Naive thymus-derived CD4-positive, alpha-beta T cell (primary cell): ENCODE measurements around the gene PROSER2. TPM values are rescaled to one million over a fixed set of nuclear protein-coding genes. Genes with fewer than 3 reads are reported as not detected.

Source experiments
- ATAC-seq: fragments of 150-1000 bp; cut with Tn5 transposase; 2 replicates; pipeline ENCODE4 v1.10.0; 2021; ENCODE audit warnings: mild to moderate bottlenecking, moderate library complexity
- CTCF ChIA-PET: fragments of 350-600 bp; sonication (Branson Sonifier 250); formaldehyde crosslinking; loops from one replicate; lab custom pipeline; 2021; ENCODE audit warnings: antibody characterized with exemption; lab: Charles Lee
- POLR2A ChIA-PET: fragments of 350-600 bp; sonication (Branson Sonifier 250); formaldehyde crosslinking; loops from one replicate; lab custom pipeline; 2021; ENCODE audit warnings: antibody characterized with exemption, inconsistent platforms; lab: Charles Lee
- DNase-seq, 9 donors: peaks; one replicate each; pipeline versions ENCODE4 v3.0.0 to v3.0.0-alpha.2; 2020 to 2022; ENCODE audit warnings: mixed read lengths in 1 of 9
- H3K27ac ChIP-seq: one replicate; pipeline ENCODE4 v1.7.0; 2013; ENCODE audit warnings: mild to moderate bottlenecking, low read depth, low read length, moderate library complexity
- H3K27me3 ChIP-seq, 2 donors: one replicate each; pipeline ENCODE4 v1.7.0; 2013; ENCODE audit warnings: low read length in 2 of 2, mild to moderate bottlenecking in 2 of 2, moderate library complexity in 2 of 2; ENCODE audit not compliant: control insufficient read depth in 2 of 2, insufficient read depth in 2 of 2
- H3K36me3 ChIP-seq, 3 experiments: 1 replicate in 2 of 3; 2 replicates in 1 of 3; pipeline ENCODE4 v1.7.0; 2013; ENCODE audit warnings: low read length in 3 of 3, mild to moderate bottlenecking in 3 of 3, moderate library complexity in 1 of 3; ENCODE audit not compliant: insufficient read depth in 3 of 3, control insufficient read depth in 2 of 3
- H3K4me1 ChIP-seq, 2 donors: one replicate each; pipeline ENCODE4 v1.7.0; 2013; ENCODE audit warnings: low read length in 2 of 2, mild to moderate bottlenecking in 2 of 2, moderate library complexity in 1 of 2; ENCODE audit not compliant: control insufficient read depth in 2 of 2, insufficient read depth in 2 of 2
- H3K4me3 ChIP-seq: 2 replicates; pipeline ENCODE4 v1.7.0; 2013; ENCODE audit warnings: mild to moderate bottlenecking, low read length
- H3K9me3 ChIP-seq, 3 experiments: 1 replicate in 2 of 3; 2 replicates in 1 of 3; pipeline ENCODE4 v1.7.0; 2013; ENCODE audit warnings: low read length in 3 of 3; ENCODE audit not compliant: control insufficient read depth in 2 of 3
- H3K27ac Mint-ChIP-seq, 9 donors: one replicate each; pipeline ENCODE4 v1.8.0; 2020 to 2022; ENCODE audit warnings: mixed read lengths in 9 of 9, mild to moderate bottlenecking in 8 of 9, moderate library complexity in 5 of 9, inconsistent platforms in 2 of 9
- H3K27me3 Mint-ChIP-seq, 5 donors: one replicate each; pipeline ENCODE4 v1.8.0; 2021 to 2022; ENCODE audit warnings: mixed read lengths in 5 of 5, mild to moderate bottlenecking in 1 of 5
- H3K36me3 Mint-ChIP-seq, 5 donors: one replicate each; pipeline ENCODE4 v1.8.0; 2020 to 2022; ENCODE audit warnings: mixed read lengths in 5 of 5, mild to moderate bottlenecking in 3 of 5, inconsistent platforms in 1 of 5
- H3K4me1 Mint-ChIP-seq, 7 donors: one replicate each; pipeline ENCODE4 v1.8.0; 2020 to 2022; ENCODE audit warnings: mixed read lengths in 7 of 7, mild to moderate bottlenecking in 3 of 7, inconsistent platforms in 1 of 7
- H3K4me3 Mint-ChIP-seq, 10 donors: one replicate each; pipeline ENCODE4 v1.8.0; 2020 to 2022; ENCODE audit warnings: mild to moderate bottlenecking in 10 of 10, mixed read lengths in 10 of 10, moderate library complexity in 6 of 10, inconsistent platforms in 2 of 10
- H3K9me3 Mint-ChIP-seq, 11 donors: one replicate each; pipeline ENCODE4 v1.8.0; 2020 to 2022; ENCODE audit warnings: mixed read lengths in 11 of 11, mild to moderate bottlenecking in 4 of 11, inconsistent platforms in 1 of 11, moderate library complexity in 1 of 11
- intact Hi-C, 2 donors: fragments of 100-400 bp; cut with micrococcal nuclease; formaldehyde crosslinking; loops; one replicate each; pipeline ENCODE4 v1.15.1; 2023
- polyA plus RNA-seq, 2 donors: library from polyadenylated mRNA; unstranded; fragments of 300-500 nt; fragmentation: Illumina TruSeq; gene quantifications; one replicate each; pipeline ENCODE4 v1.2.3, GENCODE V29; 2021
- total RNA-seq, 6 experiments: library from RNA in 5 of 6; stranded (reverse) in 5 of 6; gene quantifications; 1 replicate in 5 of 6; 2 replicates in 1 of 6; pipeline ENCODE4 v1.2.3 and lab custom pipeline; 2021 to 2026

The PROSER2 gene
- total and polyA plus RNA-seq, 7 experiments from 2014 or later = 0.07 to 4.9 (median 2.2) TPM

DNA sequence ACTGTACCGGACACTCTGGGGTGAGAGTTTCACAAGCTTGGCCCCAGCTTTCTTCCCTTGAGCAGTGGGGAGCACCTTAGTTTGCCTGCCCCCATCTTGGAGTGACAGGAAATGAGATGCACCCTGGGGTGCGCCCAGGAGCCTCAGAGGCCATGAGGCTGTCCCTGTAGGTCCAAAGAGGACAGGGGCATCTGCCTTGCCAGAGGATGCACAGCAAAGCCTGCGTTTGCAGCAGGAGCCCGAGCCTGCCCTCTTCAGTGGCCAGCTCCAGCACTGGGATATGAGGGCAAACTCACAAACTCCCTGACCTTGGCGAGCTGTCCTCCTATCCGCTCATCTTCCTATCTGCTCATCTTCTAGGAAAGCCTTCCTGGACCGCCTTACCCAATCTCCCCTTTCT is 79.5 kb downstream of the PROSER2 start:
- DNase-seq = no peak
- H3K4me1 ChIP-seq = no peaks in the 10 kb centered on the region
- POLR2A ChIA-PET = no interaction called here
- intact Hi-C loops = no loop called here
- no peak overlapping the region for H3K27ac ChIP-seq
- no peak overlapping the region for H3K27ac Mint-ChIP-seq
- H3K4me1 Mint-ChIP-seq = peaks cover 0 to 3% (median 0%) of the 10 kb centered on the region in 7 donors
- no peak overlapping the region for H3K4me3 Mint-ChIP-seq
- no peaks in the 10 kb centered on the region for H3K36me3 ChIP-seq
- no peaks in the 10 kb centered on the region for H3K9me3 Mint-ChIP-seq
- H3K4me3 ChIP-seq = no peak overlapping the region
- CTCF ChIA-PET = no interaction called here
- no peak for ATAC-seq
- H3K36me3 Mint-ChIP-seq = no peaks in the 10 kb centered on the region
- H3K27me3 Mint-ChIP-seq = no peaks in the 10 kb centered on the region
- no peaks in the 10 kb centered on the region for H3K9me3 ChIP-seq
- no peaks in the 10 kb centered on the region for H3K27me3 ChIP-seq

- Mint-ChIP-seq H3K27ac (no peak overlapping the region), H3K4me1 (peaks cover 0 to 5% (median 2%) of the 10 kb centered on the region in 7 donors), H3K4me3 (no peak overlapping the region), H3K36me3 (no peaks in the 10 kb centered on the region), H3K27me3 (peaks cover 0 to 10% (median 0%) of the 10 kb centered on the region in 5 donors), H3K9me3 (no peaks in the 10 kb centered on the region)
- ChIA-PET CTCF (no interaction called here), POLR2A (no interaction called here)
- no peaks in the 10 kb centered on the region for H3K27me3 ChIP-seq
- no peak overlapping the region for H3K4me3 ChIP-seq
- DNase-seq (no peak), ATAC-seq (no peak)
- H3K9me3 ChIP-seq = no peaks in the 10 kb centered on the region
- intact Hi-C loops = no loop called here
- H3K36me3 ChIP-seq = no peaks in the 10 kb centered on the region
- no peaks in the 10 kb centered on the region for H3K4me1 ChIP-seq
- H3K27ac ChIP-seq = no peak overlapping the region
Observed at GRCh38 chr10:11906714-11907113, 83.6 kb downstream of the PROSER2 start.

DNA sequence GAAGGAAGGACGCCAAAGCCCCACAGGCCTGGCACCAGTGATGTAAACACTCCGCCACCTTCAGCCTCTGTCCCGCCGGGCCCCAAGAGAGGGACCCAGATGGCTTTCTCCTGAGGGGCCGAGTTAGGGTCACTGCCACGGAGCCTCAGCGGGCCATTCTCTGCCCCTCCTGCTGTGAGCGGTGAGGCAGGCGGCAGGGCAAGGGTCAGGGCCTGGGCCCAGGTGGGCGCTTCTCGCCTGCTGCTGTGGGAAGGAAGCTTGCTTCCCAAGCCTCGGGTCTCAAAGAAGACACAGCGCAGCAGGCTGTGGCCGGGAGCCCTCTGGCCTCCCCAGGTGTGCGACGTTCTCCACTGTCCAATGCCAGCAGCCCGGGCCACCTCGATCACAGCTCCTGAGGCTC is 84.8 kb downstream of the PROSER2 start:
- H3K27me3 ChIP-seq = no peaks in the 10 kb centered on the region
- no peaks in the 10 kb centered on the region for H3K36me3 ChIP-seq
- H3K27ac Mint-ChIP-seq = no peak overlapping the region
- H3K9me3 Mint-ChIP-seq = no peaks in the 10 kb centered on the region
- ChIA-PET POLR2A (no interaction called here), CTCF (no interaction called here)
- DNase-seq (no peak), ATAC-seq (no peak)
- no peak overlapping the region for H3K27ac ChIP-seq
- no peaks in the 10 kb centered on the region for H3K4me1 ChIP-seq
- no peak overlapping the region for H3K4me3 Mint-ChIP-seq
- H3K4me3 ChIP-seq = no peak overlapping the region
- H3K9me3 ChIP-seq = no peaks in the 10 kb centered on the region
- no peaks in the 10 kb centered on the region for H3K36me3 Mint-ChIP-seq
- intact Hi-C loops = no loop called here
- peaks cover 0 to 5% (median 0%) of the 10 kb centered on the region in 7 donors for H3K4me1 Mint-ChIP-seq
- H3K27me3 Mint-ChIP-seq = peaks cover 0 to 10% (median 0%) of the 10 kb centered on the region in 5 donors

- intact Hi-C loops = no loop called here
- Mint-ChIP-seq H3K4me1 (peaks cover 0 to 5% (median 0%) of the 10 kb centered on the region in 7 donors), H3K9me3 (no peaks in the 10 kb centered on the region), H3K36me3 (no peaks in the 10 kb centered on the region), H3K27ac (no peak overlapping the region), H3K27me3 (peaks cover 0 to 10% (median 0%) of the 10 kb centered on the region in 5 donors), H3K4me3 (no peak overlapping the region)
- DNase-seq = no peak
- POLR2A ChIA-PET = no interaction called here
- no peak overlapping the region for H3K27ac ChIP-seq
- ATAC-seq = no peak
- CTCF ChIA-PET = no interaction called here
- no peaks in the 10 kb centered on the region for H3K27me3 ChIP-seq
- no peak overlapping the region for H3K4me3 ChIP-seq
- H3K9me3 ChIP-seq = no peaks in the 10 kb centered on the region
- H3K4me1 ChIP-seq = no peaks in the 10 kb centered on the region
- H3K36me3 ChIP-seq = no peaks in the 10 kb centered on the region
Observed at GRCh38 chr10:11908536-11908935, 85.4 kb downstream of the PROSER2 start.

DNA sequence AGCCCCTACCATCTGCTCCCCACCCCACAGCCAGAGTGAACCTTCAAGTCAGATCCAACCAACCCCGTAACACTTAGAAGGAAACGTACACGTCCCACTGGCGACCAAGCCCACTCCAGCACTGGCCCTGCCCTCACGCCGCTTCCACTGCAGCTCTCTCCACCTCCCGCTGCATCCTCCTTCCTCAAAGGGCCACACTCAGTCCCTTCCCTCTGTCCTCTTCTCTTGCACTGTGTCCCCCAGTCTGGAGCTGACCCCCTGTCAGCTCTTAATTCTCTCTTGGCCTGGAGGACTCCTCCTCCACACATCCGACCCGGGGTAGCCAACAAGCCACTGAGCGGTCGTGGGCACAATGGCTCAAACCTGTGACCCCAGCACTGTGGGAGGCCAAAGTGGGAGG is 85.8 kb downstream of the PROSER2 start:
- H3K27me3 ChIP-seq = no peaks in the 10 kb centered on the region
- Mint-ChIP-seq H3K36me3 (no peaks in the 10 kb centered on the region), H3K4me1 (peaks cover 0 to 5% (median 0%) of the 10 kb centered on the region in 7 donors), H3K27ac (no peak overlapping the region), H3K4me3 (no peak overlapping the region), H3K27me3 (peaks cover 0 to 10% (median 0%) of the 10 kb centered on the region in 5 donors), H3K9me3 (no peaks in the 10 kb centered on the region)
- ATAC-seq (no peak), DNase-seq (no peak)
- no peaks in the 10 kb centered on the region for H3K4me1 ChIP-seq
- H3K36me3 ChIP-seq = no peaks in the 10 kb centered on the region
- H3K4me3 ChIP-seq = no peak overlapping the region
- H3K9me3 ChIP-seq = no peaks in the 10 kb centered on the region
- intact Hi-C loops = no loop called here
- ChIA-PET POLR2A (no interaction called here), CTCF (interaction anchor here (0.6 kb wide), 1 partner anchor 61 kb away, joined by 3 read pairs; no protein-coding TSS in a partner anchor)
- no peak overlapping the region for H3K27ac ChIP-seq

DNA sequence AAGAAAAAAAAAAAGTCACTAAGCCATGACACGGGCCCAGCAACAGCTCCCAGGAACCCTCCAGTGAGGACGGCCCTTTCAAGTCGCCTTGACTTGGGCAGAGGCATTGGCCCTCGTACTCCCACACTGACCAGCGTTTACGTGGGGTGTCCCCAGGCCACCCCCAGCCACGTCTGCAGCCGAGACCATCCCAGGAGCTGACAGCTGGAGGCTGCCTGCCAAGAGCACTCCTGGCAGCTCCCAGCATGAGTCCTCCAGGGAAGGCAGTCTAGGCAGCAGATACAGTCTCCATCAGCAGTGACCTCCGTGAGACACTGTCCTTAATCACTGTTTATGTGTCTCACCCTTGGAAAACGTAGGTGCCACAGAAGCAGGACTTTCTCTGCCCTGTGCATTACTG is 86.5 kb downstream of the PROSER2 start:
- ATAC-seq = no peak
- no peaks in the 10 kb centered on the region for H3K36me3 ChIP-seq
- H3K27ac ChIP-seq = no peak overlapping the region
- CTCF ChIA-PET = interaction anchor here (0.6 kb wide), 1 partner anchor 61 kb away, joined by 3 read pairs; no protein-coding TSS in a partner anchor
- H3K4me3 ChIP-seq = no peak overlapping the region
- H3K9me3 ChIP-seq = no peaks in the 10 kb centered on the region
- H3K4me1 ChIP-seq = no peaks in the 10 kb centered on the region
- Mint-ChIP-seq H3K9me3 (no peaks in the 10 kb centered on the region), H3K27me3 (peaks cover 0 to 10% (median 0%) of the 10 kb centered on the region in 5 donors), H3K36me3 (no peaks in the 10 kb centered on the region), H3K27ac (no peak overlapping the region), H3K4me1 (peaks cover 0 to 5% (median 0%) of the 10 kb centered on the region in 7 donors), H3K4me3 (no peak overlapping the region)
- POLR2A ChIA-PET = no interaction called here
- H3K27me3 ChIP-seq = no peaks in the 10 kb centered on the region
- intact Hi-C loops = loop anchor here in 1 of 2 donors (10.0 kb wide), 1 partner anchor 45 kb away; no protein-coding TSS in a partner anchor
- no peak for DNase-seq

GRCh38 chr10:11910102-11910501 is 86.9 kb downstream of the PROSER2 start:
- ChIA-PET POLR2A (no interaction called here), CTCF (no interaction called here)
- no peaks in the 10 kb centered on the region for H3K9me3 ChIP-seq
- H3K36me3 Mint-ChIP-seq = no peaks in the 10 kb centered on the region
- H3K36me3 ChIP-seq = no peaks in the 10 kb centered on the region
- H3K4me1 ChIP-seq = no peaks in the 10 kb centered on the region
- H3K4me1 Mint-ChIP-seq = peaks cover 0 to 5% (median 0%) of the 10 kb centered on the region in 7 donors
- no peaks in the 10 kb centered on the region for H3K27me3 ChIP-seq
- intact Hi-C loops = loop anchor here in 1 of 2 donors (10.0 kb wide), 1 partner anchor 45 kb away; no protein-coding TSS in a partner anchor
- ATAC-seq (no peak), DNase-seq (no peak)
- no peak overlapping the region for H3K27ac Mint-ChIP-seq
- H3K4me3 ChIP-seq = no peak overlapping the region
- no peak overlapping the region for H3K4me3 Mint-ChIP-seq
- no peak overlapping the region for H3K27ac ChIP-seq
- peaks cover 0 to 10% (median 0%) of the 10 kb centered on the region in 5 donors for H3K27me3 Mint-ChIP-seq
- no peaks in the 10 kb centered on the region for H3K9me3 Mint-ChIP-seq
